ENCODE results near the gene FOXO1. TPM values are rescaled to one million over a fixed set of nuclear protein-coding genes. Genes with fewer than 3 reads are reported as not detected.

The FOXO1 gene
- total RNA-seq, 2 donors from 2014 or later, result 20.1 to 29.7 TPM

DNA sequence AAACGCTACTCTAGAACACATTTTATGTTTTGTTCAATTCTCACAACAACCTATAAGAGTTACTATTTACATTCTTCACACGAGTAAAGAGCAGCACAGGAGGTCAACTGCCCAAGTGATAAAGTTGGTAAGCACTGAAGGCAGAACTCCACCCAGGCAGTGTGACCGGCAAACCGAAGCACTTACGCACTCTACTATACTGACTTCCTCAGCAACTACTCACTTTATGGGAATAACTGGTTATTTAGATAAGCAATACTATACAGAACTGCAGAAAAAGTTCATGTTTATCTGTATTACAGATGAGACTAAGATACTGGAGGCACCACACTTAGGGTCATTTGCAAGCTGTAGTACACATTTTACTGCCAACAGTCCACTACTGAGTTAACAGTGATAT, 28.8 kb downstream of the FOXO1 start:
- no peak overlapping the region for H3K27ac ChIP-seq (ENCODE audit: low read depth, low read length)
- H3K36me3 ChIP-seq (ENCODE audit: control insufficient read depth, insufficient read depth, low read length), result peaks cover 5% of the 10 kb centered on the region
- no peak overlapping the region for H3K4me3 Mint-ChIP-seq
- H3K9ac ChIP-seq (ENCODE audit: extremely low read depth, low read length, poor library complexity, severe bottlenecking), result no peak overlapping the region
- 87 to 100% methylated on average over 1 to 5 of the region's 5 CpGs for WGBS, 2 experiments (ENCODE audit: insufficient coverage in 1 of 2, insufficient read length in 1 of 2)
- no peaks in the 10 kb centered on the region for H3K27me3 Mint-ChIP-seq (ENCODE audit: insufficient read depth)
- no peaks in the 10 kb centered on the region for H3K9me3 Mint-ChIP-seq
- TF ChIP-seq, protein P1, sequence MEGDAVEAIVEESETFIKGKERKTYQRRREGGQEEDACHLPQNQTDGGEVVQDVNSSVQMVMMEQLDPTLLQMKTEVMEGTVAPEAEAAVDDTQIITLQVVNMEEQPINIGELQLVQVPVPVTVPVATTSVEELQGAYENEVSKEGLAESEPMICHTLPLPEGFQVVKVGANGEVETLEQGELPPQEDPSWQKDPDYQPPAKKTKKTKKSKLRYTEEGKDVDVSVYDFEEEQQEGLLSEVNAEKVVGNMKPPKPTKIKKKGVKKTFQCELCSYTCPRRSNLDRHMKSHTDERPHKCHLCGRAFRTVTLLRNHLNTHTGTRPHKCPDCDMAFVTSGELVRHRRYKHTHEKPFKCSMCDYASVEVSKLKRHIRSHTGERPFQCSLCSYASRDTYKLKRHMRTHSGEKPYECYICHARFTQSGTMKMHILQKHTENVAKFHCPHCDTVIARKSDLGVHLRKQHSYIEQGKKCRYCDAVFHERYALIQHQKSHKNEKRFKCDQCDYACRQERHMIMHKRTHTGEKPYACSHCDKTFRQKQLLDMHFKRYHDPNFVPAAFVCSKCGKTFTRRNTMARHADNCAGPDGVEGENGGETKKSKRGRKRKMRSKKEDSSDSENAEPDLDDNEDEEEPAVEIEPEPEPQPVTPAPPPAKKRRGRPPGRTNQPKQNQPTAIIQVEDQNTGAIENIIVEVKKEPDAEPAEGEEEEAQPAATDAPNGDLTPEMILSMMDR (conservative IDR thresholded peaks at IDR 0.05), result no peak
- no peak overlapping the region for H3K27ac Mint-ChIP-seq
- H3K4me1 Mint-ChIP-seq, result peaks cover 29% of the 10 kb centered on the region
- no peaks in the 10 kb centered on the region for H3K9me3 ChIP-seq (ENCODE audit: control insufficient read depth, low read length)
- no peak overlapping the region for H3K4me3 ChIP-seq (ENCODE audit: low read length)
- H3K4me1 ChIP-seq (ENCODE audit: control insufficient read depth, insufficient read depth, low read length), result peaks cover 3% of the 10 kb centered on the region
- H3K27me3 ChIP-seq (ENCODE audit: control insufficient read depth, insufficient read depth, low read length, poor library complexity, severe bottlenecking), result no peaks in the 10 kb centered on the region
- H3K36me3 Mint-ChIP-seq (ENCODE audit: low read depth), result peaks cover 5% of the 10 kb centered on the region
- DNase-seq, result no peak

DNA sequence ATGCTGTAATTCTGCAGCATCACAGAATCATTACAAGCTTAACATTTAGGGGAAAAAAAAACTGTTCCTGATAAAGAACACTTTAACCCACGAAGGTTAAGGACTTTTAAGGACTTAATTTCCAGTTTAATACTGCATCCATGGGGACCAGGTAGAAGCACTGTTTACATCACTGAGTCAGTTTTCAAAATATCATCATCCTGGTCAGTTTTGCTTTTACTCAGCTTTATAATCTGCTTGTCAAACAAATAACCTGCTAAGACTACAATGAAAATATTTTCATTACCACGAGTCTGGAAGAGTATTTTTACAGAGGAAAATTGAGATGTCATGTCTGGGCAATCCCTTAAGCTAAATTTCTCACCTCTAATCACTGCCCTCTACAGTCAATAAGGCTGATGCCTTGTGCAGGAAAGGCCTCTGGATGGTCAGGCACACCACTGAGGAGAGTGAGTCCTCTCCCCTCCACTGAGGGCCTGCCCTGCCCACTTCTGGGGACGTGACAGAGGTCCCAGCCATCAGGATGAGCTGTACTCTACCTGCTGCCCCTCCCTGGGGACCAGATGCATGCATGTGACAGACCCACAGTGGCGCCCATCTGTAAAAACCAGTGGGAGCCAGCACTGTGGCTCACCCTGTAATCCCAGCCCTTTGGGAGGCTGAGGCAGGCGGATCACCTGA, 31.0 kb downstream of the FOXO1 start:
- H3K4me3 Mint-ChIP-seq, result no peak overlapping the region
- H3K36me3 Mint-ChIP-seq (ENCODE audit: low read depth), result peaks cover 11% of the 10 kb centered on the region
- no peaks in the 10 kb centered on the region for H3K27me3 ChIP-seq (ENCODE audit: control insufficient read depth, insufficient read depth, low read length, poor library complexity, severe bottlenecking)
- no peaks in the 10 kb centered on the region for H3K9me3 ChIP-seq (ENCODE audit: control insufficient read depth, low read length)
- peaks cover 3% of the 10 kb centered on the region for H3K4me1 ChIP-seq (ENCODE audit: control insufficient read depth, insufficient read depth, low read length)
- no peak overlapping the region for H3K4me3 ChIP-seq (ENCODE audit: low read length)
- no peak overlapping the region for H3K9ac ChIP-seq (ENCODE audit: extremely low read depth, low read length, poor library complexity, severe bottlenecking)
- H3K27ac ChIP-seq (ENCODE audit: low read depth, low read length), result no peak overlapping the region
- no peak overlapping the region for H3K27ac Mint-ChIP-seq
- H3K9me3 Mint-ChIP-seq, result no peaks in the 10 kb centered on the region
- 84 to 89% methylated on average over 4 to 5 of the region's 5 CpGs for WGBS, 2 experiments (ENCODE audit: insufficient coverage in 1 of 2, insufficient read length in 1 of 2)
- no peaks in the 10 kb centered on the region for H3K27me3 Mint-ChIP-seq (ENCODE audit: insufficient read depth)
- TF ChIP-seq, protein P1 (conservative IDR thresholded peaks at IDR 0.05), result no peak
- peak; percentile 62 for DNase-seq
- peaks cover 35% of the 10 kb centered on the region for H3K4me1 Mint-ChIP-seq
- H3K36me3 ChIP-seq (ENCODE audit: control insufficient read depth, insufficient read depth, low read length), result no peaks in the 10 kb centered on the region

DNA sequence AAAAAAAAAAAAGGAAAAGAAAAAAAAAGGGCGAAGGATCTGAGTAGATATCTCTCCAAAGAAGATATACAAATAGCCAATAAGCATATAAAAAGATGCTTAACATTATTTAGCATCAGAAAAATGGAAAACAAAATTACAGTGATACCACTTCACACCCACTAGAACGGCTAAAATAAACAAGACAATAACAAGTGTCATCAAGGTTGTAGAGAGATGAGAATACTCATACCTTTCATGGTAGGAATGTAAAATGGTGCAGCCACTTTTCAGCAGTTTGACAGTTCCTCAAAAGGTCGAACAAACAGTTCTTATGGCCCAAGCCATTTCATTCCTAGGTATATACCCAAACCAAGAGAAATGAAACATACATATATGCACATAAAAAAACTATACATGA, 33.5 kb downstream of the FOXO1 start:
- H3K9me3 Mint-ChIP-seq, result no peaks in the 10 kb centered on the region
- no peak overlapping the region for H3K27ac ChIP-seq (ENCODE audit: low read depth, low read length)
- 96% methylated on average over 2 of the region's 3 CpGs; no CpG with 5 or more reads in 1 of the 2 experiments for WGBS, 2 experiments (ENCODE audit: insufficient coverage in 1 of 2, insufficient read length in 1 of 2)
- H3K4me1 Mint-ChIP-seq, result peaks cover 24% of the 10 kb centered on the region
- peaks cover 18% of the 10 kb centered on the region for H3K36me3 Mint-ChIP-seq (ENCODE audit: low read depth)
- no peak overlapping the region for H3K9ac ChIP-seq (ENCODE audit: extremely low read depth, low read length, poor library complexity, severe bottlenecking)
- no peak overlapping the region for H3K4me3 ChIP-seq (ENCODE audit: low read length)
- H3K36me3 ChIP-seq (ENCODE audit: control insufficient read depth, insufficient read depth, low read length), result no peaks in the 10 kb centered on the region
- no peaks in the 10 kb centered on the region for H3K27me3 ChIP-seq (ENCODE audit: control insufficient read depth, insufficient read depth, low read length, poor library complexity, severe bottlenecking)
- TF ChIP-seq, protein P1 (conservative IDR thresholded peaks at IDR 0.05), result no peak
- peaks cover 6% of the 10 kb centered on the region for H3K4me1 ChIP-seq (ENCODE audit: control insufficient read depth, insufficient read depth, low read length)
- H3K27me3 Mint-ChIP-seq (ENCODE audit: insufficient read depth), result no peaks in the 10 kb centered on the region
- H3K4me3 Mint-ChIP-seq, result no peak overlapping the region
- no peak overlapping the region for H3K27ac Mint-ChIP-seq
- DNase-seq, result no peak
- H3K9me3 ChIP-seq (ENCODE audit: control insufficient read depth, low read length), result no peaks in the 10 kb centered on the region
